Measurements from ENCODE around the gene MPI.
A peak's percentile ranks its signal among the peaks of the same experiment; 100 is the strongest.
"Not testable (repeated sequence)": the region's sequence is repeated elsewhere in the genome, so short reads cannot be mapped to it uniquely, and the experiment has no call there.

MPI gene

GRCh38 chr15:74892931-74893330, 3.1 kb downstream of the MPI start:
- no peak for DNase-seq (ENCODE audit: low read depth)

GRCh38 chr15:74893627-74894026, 3.8 kb downstream of the MPI start:
- DNase-seq (ENCODE audit: low read depth), result no peak

- DNase-seq (ENCODE audit: low read depth), result not testable (repeated sequence)
These were observed 4.5 kb downstream of the MPI start for GRCh38 chr15:74894383-74894782.

- no peak for DNase-seq (ENCODE audit: low read depth)
These were observed 6.0 kb downstream of the MPI start for GRCh38 chr15:74895830-74896229.

- no peak for DNase-seq (ENCODE audit: low read depth)
These were observed 6.5 kb downstream of the MPI start for GRCh38 chr15:74896316-74896715.

GRCh38 chr15:74897300-74897701, 7.5 kb downstream of the MPI start:
- DNase-seq (ENCODE audit: low read depth), result no peak

- peak; percentile 32 for DNase-seq (ENCODE audit: low read depth)
These were observed 11.8 kb downstream of the MPI start for GRCh38 chr15:74901612-74902063.

GRCh38 chr15:74902295-74903075, 12.6 kb downstream of the MPI start:
- DNase-seq (ENCODE audit: low read depth), result no peak

- no peak for DNase-seq (ENCODE audit: low read depth)
These were observed 13.8 kb downstream of the MPI start for GRCh38 chr15:74903676-74904075.

GRCh38 chr15:74904190-74904805, 14.5 kb downstream of the MPI start:
- no peak for DNase-seq (ENCODE audit: low read depth)

GRCh38 chr15:74906067-74906449, 16.2 kb downstream of the MPI start:
- DNase-seq (ENCODE audit: low read depth), result no peak

- peak; percentile 72 for DNase-seq (ENCODE audit: low read depth)
These were observed 16.8 kb downstream of the MPI start, which contains the start of gene FAM219B for GRCh38 chr15:74906450-74907162. Gene FAM219B, minus strand, starts transcription at chr15:74906851. Its CDS starts 51 bp downstream, at chr15:74906800.

- no peak for DNase-seq (ENCODE audit: low read depth)
These were observed 17.5 kb downstream of the MPI start for GRCh38 chr15:74907163-74907870.

GRCh38 chr15:74908635-74909034, 18.8 kb downstream of the MPI start:
- no peak for DNase-seq (ENCODE audit: low read depth)

- DNase-seq (ENCODE audit: low read depth), result no peak
These were observed 23.2 kb downstream of the MPI start for GRCh38 chr15:74913041-74913440.

- DNase-seq (ENCODE audit: low read depth), result not testable (repeated sequence)
These were observed 24.0 kb downstream of the MPI start for GRCh38 chr15:74913799-74914198.

- no peak for DNase-seq (ENCODE audit: low read depth)
These were observed 27.8 kb downstream of the MPI start for GRCh38 chr15:74917676-74918075.

GRCh38 chr15:74920456-74920855, 30.6 kb downstream of the MPI start:
- no peak for DNase-seq (ENCODE audit: low read depth)

- no peak for DNase-seq (ENCODE audit: low read depth)
These were observed 34.7 kb downstream of the MPI start for GRCh38 chr15:74924525-74924924.

GRCh38 chr15:74928771-74929198, 38.9 kb downstream of the MPI start:
- DNase-seq (ENCODE audit: low read depth), result no peak

- DNase-seq (ENCODE audit: low read depth), result no peak
These were observed 43.7 kb downstream of the MPI start for GRCh38 chr15:74933573-74933972.

- not testable (repeated sequence) for DNase-seq (ENCODE audit: low read depth)
These were observed 45.4 kb downstream of the MPI start for GRCh38 chr15:74935193-74935592.

All from stimulated activated CD8-positive, alpha-beta memory T cell treated with anti-CD3 and anti-CD28 coated beads, Interleukin-4, amount 100 ng/mL, for 24 hours (primary cell).